HG03095 (cell line): ENCODE data around the gene NEO1.
"Not testable (repeated sequence)": the region's sequence is repeated elsewhere in the genome, so short reads cannot be mapped to it uniquely, and the experiment has no call there.

Source experiments
- ATAC-seq: cut with Tn5 transposase; IDR thresholded peaks from one replicate; pipeline ENCODE4 v1.9.1; 2021; ENCODE audit warnings: moderate library complexity; ENCODE audit not compliant: unreplicated experiment

Gene NEO1

DNA sequence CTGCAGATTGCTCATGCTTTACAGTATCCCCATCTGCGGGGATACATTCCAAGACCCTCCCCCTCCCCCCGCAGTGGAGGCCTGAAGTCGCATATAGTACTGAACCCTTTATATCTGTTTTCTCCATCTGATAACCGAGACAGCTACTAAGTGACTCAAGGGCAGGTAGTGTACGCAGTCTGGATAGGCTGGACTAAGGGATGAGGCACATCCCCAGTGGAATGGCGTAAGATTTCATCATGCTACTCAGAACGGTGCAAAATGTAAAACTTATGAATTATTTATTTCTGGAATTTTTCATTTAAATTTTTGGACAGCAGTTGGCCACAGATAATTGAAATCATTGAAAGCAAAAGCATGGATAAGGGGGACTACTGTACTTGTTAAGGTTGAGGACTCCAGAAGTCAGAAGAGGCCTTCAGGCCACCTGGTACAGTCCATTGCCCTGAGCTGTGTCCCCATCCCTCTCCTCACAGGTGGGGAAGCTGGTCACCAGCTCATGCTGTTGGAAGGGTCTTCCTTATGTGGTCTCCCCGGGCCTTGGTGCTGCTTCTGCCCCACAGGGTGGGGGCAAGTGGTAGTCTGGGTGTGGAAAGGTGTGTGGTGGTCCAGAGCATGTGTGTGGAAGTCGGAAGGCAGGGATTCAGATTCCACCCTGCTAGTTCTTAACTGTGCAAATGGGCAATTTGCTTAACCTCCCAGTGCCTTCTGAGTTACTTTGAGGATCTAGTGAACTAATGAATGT lies 244.5 kb downstream of the NEO1 start:
- ATAC-seq: no peak

DNA sequence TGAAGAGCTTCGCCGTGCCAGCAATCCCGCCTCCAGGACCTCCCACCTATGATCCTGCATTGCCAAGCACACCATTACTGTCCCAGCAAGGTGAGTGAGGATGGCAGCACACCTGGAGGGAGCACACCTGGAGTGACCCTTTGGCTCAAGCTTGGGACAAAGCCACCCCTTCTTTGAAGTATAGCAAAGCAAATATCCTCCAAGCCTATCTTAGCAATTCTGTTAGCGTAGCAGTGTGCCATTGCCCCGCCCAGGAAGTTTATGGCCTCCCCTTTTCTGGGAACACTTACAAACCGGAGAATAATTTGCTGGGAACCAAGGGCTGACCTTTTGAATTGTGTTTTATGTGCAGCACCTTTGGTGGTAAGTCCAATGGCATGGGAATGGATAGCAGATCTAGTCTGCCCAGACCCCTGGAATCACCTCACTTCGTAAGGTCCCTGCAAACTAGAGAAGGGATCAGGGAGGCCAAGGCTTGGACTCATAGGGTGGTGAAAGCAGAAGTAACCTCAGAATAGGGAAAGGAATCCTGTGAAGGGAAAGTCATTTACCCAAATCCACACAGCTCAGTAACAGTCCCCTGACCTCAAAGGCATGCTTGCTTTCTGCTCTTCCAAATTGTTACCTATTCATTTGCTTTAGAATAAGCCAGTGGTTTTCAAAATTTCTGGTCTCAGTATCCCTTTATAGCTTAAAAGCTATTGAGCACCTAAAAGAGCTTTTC lies 246.4 kb downstream of the NEO1 start:
- no peak for ATAC-seq

DNA sequence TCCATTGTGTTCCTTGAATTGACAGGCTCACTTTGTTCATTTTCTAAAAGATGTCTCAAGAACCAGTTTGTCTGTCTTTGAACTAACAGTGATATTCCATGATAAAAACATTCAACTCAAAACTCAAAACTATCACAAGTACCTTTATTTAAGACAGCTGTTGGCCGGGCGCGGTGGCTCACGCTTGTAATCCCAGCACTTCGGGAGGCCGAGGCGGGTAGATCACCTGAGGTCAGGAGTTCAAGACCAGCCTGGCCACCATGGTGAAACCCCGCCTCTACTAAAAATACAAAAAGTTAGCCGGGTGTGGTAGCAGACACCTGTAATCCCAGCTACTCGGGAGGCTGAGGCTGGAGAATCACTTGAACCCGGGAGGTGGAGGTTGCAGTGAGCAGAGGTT lies 248.0 kb downstream of the NEO1 start:
- ATAC-seq: not testable (repeated sequence)

DNA sequence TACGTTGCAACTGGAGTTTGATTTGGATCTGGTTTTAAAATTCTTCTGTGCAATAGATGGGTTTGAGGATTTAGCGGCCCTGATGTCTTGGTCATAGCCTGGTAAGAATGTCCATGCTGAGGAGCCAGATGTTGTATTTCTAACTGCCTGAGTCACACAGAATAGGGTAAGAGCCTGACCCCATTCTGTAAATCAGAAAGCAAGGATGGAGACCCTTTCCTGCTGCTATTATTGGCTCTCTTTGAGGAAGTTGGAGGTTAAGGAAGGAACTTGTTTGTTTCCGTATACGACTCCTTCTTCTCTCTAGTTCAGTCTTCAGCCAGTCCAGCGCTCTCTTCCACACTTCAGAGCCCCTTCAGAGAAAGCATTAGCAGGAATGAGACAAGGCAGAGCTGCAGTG lies 251.4 kb downstream of the NEO1 start:
- no peak for ATAC-seq

DNA sequence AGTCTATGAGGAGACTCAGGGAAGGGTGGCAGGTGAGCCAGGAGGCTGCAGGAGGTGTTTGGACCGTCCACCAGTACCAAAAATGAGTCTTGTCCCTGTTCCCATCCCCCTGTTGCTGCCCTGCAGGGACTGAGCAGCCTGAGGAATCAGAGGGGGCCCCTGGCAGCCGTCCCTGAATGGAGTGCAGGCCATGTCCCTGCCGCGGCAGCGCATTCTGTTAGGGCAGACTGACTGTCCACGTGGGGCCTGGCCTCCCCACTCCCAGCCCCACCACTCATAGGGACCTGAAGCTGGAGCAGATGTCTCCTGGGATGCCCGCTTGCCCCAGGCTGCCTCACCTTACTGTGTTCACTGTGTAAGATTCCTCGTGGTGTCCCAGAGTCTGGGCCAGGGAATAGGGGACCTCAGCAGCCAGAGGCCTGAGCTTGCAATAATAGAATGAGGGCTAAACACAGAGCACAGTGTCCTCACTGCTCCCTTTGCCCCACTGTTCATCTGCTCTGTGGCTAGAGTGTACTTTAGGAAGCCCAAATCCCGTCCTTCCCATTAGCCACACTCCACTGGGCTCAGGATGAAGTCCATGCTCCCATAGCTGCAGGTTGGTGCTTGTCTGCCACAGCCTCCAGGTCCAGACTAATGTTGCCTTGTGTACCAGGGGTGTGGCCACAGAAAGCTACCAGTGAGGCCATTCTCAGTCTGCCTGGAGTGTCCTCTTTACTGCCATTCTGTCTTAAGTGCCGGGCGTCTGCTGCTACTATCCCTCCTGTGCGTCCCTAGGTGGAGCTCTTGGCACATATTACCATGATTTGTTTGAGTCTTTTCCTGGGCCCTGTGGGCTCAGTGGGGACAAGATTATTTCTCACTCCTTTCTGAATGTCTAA lies 253.3 kb downstream of the NEO1 start:
- ATAC-seq: no peak

DNA sequence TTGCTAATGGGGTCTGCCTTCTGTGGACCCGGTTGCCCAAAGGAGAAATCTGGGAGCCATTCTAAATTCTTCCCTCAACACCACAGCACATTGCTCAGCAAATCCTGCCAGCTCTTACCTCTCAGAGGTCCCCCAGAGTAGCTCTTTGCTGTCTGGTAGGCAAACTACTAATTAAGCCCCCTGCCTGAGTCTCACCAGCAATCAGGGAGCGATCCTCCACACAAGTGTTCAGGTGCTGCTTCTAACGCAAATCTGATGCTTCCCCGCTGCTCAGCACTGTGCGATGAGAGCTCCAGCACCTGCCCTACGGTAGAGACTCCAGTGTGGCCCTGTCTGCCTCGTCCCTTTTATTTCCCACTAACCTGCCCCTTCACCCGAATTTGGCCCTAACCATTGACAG lies 256.0 kb downstream of the NEO1 start:
- no peak for ATAC-seq

DNA sequence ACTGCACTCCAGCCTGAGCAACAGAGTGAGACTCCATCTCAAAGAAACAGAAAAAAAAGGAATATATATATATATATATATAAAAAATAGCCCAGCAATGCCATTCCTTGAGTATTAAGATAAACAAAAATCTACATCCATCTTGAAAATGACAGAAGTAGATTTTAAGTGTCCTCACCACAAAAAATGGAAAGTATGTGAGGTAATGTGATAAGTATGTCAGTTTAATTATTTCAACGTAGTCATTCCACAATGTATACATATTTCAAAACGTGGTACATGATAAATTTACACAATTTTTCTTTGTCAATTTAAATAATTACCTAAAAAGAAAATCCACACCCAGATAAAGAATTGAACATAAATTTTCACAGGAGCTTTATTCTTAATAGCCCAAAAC lies 261.6 kb downstream of the NEO1 start:
- no peak for ATAC-seq

DNA sequence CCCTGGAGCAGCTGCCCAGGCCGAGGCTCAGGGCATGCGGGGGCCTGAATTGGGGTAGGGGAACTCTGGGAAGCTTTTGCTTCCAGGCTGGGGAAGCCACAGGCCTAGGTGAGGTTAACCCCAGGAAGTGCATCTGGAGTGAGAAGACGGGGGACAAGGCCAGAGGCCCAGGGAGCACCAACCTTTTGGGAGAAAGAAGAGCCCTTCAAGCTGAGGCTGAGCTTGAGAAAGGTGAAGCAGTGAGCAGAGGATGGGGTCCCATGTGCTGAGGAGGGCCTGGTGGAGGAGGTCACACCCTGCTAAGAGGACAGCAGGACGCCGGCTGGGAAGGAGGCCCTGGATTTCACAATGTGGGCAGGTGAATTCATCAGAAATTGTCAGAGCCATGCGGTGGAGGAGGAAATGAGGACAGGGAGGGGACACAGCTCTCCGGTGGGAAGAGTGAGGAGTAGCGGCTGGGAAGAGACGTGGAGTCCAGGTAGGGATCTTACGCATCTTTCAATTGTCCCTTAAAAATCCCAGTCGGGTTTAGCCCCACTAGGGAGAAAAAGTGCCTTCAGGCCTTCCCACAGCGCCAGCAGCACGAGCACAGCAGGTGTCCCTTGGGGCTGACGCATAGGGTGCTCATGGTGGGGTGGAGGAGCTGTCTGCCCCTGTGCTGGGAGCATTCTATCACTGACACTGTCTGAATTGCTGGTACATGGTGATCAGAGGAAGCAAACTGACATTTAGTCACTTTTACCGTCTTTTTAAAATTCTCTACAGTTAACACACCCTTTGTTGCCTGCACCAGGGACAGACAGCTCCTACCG lies 265.6 kb downstream of the NEO1 start:
- ATAC-seq: no peak

DNA sequence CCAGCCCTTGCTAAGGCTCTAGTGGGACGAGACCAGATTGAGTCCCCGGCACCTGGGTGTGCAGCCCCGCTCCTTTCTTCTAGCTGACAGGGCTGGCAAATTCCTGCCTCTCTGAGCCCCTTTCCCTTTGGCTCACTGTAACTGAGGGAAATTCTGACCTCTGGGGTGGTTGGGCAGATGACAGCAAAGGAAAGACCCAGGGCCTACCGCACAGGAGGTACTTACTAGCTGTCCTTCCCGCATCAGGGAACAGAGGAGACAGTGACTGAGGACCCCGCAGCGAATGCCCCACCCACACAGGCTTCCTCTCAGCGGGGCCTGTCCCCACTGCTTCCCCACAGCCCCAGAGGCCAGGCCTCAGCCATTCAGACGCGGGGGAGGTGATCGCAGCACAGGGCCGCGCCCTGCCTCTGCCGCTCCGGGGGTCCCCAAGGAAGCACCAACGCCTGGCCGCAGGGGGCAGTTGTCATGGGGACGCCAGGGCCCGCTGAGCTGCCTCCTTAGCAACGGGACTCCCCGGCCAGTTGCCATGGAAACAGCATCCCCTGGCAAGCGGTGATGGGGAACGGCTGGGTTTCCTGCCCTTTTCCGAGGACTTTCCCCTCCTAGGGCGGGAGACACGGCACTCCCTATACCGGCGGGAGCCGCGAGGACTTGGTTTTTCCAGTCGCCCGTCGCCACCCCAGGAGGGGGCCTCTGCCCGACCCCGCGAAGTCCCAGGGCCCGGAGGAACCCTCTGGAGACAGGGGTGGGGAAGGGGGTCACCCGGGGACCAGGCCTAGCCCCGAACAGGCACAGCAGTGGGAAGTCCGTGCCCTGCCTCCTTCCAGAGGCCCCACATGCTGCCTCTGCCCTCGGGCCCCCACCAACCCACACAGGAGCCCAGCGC lies 266.4 kb downstream of the NEO1 start:
- ATAC-seq: no peak

DNA sequence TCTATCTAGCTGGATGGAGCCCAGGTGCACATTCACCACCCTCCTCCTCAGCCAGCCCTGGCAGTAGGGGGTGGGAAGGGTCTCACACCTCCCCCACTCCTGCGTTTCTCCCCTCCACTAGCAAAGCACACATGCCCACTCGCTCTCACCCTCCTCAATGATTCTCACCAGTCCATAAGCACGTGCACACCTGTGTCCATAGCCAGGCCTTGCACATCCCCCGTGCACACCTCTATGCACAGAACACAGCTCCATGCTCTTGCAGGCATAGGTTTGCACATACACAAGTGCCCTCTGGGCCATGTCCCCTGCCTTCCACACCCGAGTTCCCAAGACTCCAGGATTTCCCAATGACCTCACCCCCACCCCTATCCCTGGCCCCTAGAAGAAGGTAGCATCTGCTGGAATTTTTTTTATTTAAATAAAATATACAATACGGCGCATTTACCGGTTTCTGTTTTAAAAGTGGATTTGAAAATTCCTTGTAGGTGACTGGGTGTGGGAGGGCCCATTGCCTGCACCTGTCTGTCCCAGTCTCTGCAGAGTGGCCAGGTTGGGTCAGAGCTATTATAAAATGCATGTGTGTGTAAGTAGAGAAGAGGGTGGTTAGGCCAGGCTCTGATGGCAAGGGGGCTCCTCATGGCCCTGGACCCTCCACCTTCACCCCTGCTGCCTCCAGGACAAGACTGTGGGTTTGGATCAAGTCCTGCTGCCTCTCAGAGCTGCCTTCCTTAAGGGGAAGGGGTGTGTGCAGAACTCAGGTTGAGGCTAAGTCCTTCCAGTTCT lies 267.4 kb downstream of the NEO1 start:
- no peak for ATAC-seq

DNA sequence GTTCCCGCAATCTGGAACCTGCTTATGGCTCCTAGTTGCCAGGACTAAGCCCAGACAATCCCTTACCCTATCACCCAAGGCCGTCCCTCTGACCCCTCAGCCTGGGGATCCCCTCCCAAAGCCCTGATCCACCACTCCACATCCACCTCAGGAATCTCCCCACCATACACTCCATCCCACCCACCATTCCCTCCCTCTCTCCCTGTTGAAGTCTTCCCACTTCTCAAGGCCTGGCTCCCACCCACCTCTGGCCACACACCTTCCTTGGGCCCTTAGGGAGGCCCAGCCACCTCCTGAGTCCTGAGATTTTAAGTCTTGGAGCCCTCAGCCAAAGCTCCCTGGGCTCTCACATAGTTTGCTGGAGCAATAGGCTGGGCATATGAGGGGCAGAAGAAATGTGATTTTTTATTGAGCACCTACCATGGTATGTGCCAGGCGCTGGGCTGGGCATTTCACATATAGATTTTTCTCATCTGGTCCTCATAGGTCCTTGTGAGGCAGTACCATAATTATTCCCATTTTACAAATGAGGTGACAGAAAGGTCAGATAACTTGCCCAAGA lies 268.4 kb downstream of the NEO1 start:
- ATAC-seq: no peak

DNA sequence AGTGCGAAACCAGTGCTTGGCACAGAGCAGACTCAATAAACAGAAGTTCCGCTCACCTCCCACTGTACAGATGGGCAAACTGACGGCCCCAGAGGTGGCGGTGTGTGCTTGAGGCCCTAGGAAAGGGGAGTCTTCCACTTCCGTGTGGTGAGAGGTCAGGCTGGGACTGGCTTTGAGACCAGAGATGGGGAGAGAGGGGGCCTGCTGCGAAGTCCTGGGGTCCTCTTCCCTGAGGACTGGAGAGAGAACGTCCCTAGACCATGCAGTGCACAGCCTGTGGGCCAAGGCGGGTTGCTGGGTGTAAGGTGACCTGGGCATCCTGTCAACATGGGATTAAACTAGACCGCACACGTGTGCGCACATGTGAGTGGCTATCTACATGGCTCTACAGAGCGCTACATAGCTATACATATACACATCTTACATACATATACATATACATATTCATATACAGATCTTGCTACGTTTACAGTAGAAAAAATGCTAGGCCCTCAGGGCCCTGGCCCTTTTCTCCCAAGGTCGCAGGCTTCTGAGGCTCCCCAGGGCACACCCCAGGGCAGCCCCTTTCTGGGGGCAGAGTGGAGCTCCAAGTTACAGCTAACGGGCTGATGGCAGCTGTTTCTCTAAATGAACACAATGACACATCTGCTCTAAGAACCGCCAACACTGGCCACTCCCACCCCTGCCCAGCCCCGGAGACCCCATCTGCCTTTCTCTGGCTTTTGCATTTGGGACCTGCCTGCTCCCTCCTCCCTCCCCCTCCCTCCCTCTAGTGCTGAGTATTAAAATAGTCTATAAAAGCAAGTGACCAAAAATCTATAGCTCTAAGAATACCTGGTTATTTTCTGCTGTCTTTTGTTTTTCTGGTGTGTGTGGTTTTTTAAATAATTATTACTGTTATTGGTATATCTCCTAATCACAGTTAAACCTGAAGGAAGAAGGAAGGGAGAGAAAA lies 269.5 kb downstream of the NEO1 start:
- no peak for ATAC-seq

DNA sequence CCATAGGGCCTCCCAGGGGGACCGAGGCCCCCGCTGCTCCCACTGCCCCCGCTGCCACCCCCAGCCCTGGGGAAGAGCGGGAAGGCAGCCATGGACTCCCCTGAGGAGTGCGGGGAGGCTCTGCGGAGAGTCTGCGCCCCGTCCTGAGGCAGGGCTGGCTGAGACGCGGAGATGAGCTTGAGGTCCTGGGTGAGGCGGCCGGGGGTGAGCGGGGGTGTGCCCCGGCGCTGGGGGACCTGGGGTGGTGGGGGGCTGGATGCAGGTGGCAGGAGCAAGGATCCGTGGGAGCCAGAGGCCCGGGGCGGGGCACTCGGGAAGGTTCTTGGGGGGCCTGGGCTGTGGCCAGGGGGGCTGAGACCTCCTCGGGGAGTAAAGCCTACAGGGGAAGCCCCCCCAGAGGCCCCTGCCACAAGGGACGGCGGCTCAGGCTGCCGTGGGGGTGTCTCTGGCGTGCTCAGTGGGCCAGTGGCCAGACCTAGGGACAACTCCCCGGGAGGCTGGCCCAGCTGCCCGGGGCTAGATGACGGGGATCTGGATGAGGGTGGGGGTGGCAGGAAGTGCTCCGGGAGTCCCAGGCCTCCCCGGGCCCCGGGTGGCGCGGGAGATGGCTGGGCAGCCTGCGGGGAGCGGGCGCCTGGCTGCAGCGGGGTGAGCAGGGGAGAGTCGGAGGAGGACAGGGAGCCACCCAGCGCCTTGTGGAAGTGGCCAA lies 270.6 kb downstream of the NEO1 start:
- ATAC-seq: no peak

DNA sequence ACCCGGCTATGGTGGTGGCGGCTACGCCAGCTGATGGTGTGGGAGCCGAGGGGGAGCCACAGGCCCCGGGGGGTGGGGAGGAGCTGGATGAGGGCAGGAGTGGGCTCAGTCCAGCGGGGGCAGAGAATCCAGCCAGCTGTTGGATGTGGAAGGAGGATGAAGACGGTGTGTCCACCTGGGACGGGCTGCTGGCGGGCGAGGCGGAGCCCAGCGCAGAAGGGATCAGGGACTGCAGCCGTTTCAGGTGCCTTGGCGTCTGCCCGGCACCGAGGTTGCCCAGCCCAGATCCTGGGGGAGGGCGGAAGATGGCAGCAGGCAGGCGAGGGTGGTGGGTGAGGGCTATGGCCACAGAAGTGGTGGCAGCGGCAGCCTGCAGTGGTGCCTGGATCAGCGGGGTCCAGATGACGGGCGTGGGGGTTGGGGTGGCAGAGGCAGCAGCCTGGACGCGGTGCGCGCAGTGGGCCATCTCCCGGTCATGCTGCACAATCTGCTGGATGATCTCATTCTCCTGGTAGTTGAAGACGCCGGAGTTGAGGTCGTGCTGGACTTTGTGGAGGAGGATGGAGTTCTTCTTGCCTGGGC lies 271.2 kb downstream of the NEO1 start:
- no peak for ATAC-seq

DNA sequence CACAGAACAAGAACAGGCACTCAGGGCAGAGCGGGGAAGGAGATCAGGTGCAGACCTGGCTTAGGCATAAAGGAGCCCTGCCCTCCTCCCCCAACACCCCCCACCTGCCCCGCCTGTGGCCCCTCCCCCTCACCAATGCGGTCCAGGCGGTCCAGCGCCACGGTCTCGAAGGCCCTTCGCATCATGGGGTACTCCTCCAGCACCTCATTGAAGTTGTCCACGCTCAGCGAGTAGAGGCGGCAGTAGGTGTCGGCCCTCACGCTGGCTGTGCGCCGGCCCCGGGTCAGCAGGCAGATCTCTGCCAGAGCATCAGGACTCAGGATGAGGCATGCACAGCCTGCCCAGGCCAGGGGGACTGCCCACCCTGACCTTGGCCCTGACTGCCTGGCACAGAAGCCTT lies 271.7 kb downstream of the NEO1 start:
- no peak for ATAC-seq

DNA sequence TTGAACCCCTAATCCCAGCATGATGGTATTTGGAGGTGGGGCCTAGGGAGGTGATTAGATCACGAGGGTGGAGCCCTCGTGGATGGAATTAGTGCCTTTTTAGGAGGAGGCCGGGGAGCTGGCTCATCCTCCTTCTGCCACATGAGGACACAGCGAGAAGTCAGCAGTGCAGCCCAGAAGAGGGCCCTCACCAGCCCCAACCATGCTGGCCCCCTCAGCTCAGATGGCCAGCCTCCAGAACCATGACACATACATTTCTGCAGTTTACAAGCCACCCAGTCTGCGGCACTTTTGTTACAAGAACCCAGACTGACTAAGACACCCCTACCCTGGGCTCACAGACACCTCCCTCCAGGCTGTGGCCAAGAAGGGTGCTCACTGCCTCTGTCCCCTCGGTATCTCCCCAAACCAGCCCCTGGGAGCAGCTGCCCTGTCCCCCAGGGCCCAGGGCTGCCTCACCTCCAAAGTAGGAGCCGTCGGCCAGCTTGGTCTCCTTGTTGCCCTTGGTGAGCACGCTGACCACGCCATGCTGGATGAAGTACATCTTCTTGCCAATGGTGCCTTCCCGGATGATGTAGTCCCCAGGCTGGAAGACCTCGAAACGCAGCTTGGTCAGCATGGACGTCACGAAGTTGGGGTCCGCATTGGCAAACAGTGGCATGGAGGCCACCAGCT lies 272.4 kb downstream of the NEO1 start:
- no peak for ATAC-seq
